ENCODE results near the gene DPRX. TPM values are rescaled to one million over a fixed set of nuclear protein-coding genes. Genes with fewer than 3 reads are reported as not detected.

The DPRX gene
- total and polyA plus RNA-seq, 2 of the 13 experiments (the other 11 are each of a cell fraction or from before 2014, with no cell fraction given), result not detected

DNA sequence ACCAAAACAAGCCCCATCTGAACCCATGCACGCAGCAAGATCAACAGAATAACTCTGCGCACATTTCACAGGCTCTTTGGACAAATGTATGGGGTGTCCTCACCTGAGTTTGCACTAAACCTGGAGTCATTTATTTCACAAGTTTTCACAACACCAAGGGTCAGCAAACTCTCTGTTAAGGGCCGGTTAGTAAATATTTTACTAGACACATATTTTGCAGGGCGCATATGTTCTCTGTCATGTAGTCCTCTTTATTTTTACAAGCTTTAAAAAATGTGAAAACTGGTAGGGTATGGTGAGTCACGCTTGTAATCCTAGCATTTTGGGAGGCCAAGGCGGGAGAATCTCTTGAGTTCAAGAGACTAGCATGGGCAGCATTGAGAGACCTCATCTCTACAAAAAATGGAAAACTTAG is 45.5 kb upstream of the DPRX start (continued):
- TF ChIP-seq, protein P1, sequence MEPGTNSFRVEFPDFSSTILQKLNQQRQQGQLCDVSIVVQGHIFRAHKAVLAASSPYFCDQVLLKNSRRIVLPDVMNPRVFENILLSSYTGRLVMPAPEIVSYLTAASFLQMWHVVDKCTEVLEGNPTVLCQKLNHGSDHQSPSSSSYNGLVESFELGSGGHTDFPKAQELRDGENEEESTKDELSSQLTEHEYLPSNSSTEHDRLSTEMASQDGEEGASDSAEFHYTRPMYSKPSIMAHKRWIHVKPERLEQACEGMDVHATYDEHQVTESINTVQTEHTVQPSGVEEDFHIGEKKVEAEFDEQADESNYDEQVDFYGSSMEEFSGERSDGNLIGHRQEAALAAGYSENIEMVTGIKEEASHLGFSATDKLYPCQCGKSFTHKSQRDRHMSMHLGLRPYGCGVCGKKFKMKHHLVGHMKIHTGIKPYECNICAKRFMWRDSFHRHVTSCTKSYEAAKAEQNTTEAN (CRISPR knock-in tag; conservative IDR thresholded peaks at IDR 0.05), result peak; percentile 95
- TF ChIP-seq ZBTB7A (CRISPR knock-in tag; IDR thresholded peaks at IDR 0.05) (no peak), SMAD3 (CRISPR knock-in tag; IDR thresholded peaks at IDR 0.05) (peak; percentile 35; the same call in 1 of the 2 replicates), CEBPB (IDR thresholded peaks at IDR 0.05; ENCODE audit: borderline replicate concordance, low read depth, low read length) (peak; percentile 53; the same call in 1 of the 2 replicates), ZNF234 (CRISPR knock-in tag; conservative IDR thresholded peaks at IDR 0.05) (no peak)
- TF ChIP-seq, protein P2, sequence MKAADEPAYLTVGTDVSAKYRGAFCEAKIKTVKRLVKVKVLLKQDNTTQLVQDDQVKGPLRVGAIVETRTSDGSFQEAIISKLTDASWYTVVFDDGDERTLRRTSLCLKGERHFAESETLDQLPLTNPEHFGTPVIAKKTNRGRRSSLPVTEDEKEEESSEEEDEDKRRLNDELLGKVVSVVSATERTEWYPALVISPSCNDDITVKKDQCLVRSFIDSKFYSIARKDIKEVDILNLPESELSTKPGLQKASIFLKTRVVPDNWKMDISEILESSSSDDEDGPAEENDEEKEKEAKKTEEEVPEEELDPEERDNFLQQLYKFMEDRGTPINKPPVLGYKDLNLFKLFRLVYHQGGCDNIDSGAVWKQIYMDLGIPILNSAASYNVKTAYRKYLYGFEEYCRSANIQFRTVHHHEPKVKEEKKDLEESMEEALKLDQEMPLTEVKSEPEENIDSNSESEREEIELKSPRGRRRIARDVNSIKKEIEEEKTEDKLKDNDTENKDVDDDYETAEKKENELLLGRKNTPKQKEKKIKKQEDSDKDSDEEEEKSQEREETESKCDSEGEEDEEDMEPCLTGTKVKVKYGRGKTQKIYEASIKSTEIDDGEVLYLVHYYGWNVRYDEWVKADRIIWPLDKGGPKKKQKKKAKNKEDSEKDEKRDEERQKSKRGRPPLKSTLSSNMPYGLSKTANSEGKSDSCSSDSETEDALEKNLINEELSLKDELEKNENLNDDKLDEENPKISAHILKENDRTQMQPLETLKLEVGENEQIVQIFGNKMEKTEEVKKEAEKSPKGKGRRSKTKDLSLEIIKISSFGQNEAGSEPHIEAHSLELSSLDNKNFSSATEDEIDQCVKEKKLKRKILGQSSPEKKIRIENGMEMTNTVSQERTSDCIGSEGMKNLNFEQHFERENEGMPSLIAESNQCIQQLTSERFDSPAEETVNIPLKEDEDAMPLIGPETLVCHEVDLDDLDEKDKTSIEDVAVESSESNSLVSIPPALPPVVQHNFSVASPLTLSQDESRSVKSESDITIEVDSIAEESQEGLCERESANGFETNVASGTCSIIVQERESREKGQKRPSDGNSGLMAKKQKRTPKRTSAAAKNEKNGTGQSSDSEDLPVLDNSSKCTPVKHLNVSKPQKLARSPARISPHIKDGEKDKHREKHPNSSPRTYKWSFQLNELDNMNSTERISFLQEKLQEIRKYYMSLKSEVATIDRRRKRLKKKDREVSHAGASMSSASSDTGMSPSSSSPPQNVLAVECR (CRISPR knock-in tag; IDR thresholded peaks at IDR 0.05; ENCODE audit: borderline replicate concordance), result no peak
- TF ChIP-seq, protein P3, sequence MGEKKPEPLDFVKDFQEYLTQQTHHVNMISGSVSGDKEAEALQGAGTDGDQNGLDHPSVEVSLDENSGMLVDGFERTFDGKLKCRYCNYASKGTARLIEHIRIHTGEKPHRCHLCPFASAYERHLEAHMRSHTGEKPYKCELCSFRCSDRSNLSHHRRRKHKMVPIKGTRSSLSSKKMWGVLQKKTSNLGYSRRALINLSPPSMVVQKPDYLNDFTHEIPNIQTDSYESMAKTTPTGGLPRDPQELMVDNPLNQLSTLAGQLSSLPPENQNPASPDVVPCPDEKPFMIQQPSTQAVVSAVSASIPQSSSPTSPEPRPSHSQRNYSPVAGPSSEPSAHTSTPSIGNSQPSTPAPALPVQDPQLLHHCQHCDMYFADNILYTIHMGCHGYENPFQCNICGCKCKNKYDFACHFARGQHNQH (CRISPR knock-in tag; IDR thresholded peaks at IDR 0.05), result peak; percentile 56; the same call in 1 of the 2 replicates
- TF ChIP-seq, protein P4, sequence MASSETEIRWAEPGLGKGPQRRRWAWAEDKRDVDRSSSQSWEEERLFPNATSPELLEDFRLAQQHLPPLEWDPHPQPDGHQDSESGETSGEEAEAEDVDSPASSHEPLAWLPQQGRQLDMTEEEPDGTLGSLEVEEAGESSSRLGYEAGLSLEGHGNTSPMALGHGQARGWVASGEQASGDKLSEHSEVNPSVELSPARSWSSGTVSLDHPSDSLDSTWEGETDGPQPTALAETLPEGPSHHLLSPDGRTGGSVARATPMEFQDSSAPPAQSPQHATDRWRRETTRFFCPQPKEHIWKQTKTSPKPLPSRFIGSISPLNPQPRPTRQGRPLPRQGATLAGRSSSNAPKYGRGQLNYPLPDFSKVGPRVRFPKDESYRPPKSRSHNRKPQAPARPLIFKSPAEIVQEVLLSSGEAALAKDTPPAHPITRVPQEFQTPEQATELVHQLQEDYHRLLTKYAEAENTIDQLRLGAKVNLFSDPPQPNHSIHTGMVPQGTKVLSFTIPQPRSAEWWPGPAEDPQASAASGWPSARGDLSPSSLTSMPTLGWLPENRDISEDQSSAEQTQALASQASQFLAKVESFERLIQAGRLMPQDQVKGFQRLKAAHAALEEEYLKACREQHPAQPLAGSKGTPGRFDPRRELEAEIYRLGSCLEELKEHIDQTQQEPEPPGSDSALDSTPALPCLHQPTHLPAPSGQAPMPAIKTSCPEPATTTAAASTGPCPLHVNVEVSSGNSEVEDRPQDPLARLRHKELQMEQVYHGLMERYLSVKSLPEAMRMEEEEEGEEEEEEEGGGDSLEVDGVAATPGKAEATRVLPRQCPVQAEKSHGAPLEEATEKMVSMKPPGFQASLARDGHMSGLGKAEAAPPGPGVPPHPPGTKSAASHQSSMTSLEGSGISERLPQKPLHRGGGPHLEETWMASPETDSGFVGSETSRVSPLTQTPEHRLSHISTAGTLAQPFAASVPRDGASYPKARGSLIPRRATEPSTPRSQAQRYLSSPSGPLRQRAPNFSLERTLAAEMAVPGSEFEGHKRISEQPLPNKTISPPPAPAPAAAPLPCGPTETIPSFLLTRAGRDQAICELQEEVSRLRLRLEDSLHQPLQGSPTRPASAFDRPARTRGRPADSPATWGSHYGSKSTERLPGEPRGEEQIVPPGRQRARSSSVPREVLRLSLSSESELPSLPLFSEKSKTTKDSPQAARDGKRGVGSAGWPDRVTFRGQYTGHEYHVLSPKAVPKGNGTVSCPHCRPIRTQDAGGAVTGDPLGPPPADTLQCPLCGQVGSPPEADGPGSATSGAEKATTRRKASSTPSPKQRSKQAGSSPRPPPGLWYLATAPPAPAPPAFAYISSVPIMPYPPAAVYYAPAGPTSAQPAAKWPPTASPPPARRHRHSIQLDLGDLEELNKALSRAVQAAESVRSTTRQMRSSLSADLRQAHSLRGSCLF (CRISPR knock-in tag; IDR thresholded peaks at IDR 0.05; ENCODE audit: borderline replicate concordance), result no peak
- TF ChIP-seq, protein P5, sequence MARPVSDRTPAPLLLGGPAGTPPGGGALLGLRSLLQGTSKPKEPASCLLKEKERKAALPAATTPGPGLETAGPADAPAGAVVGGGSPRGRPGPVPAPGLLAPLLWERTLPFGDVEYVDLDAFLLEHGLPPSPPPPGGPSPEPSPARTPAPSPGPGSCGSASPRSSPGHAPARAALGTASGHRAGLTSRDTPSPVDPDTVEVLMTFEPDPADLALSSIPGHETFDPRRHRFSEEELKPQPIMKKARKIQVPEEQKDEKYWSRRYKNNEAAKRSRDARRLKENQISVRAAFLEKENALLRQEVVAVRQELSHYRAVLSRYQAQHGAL (CRISPR knock-in tag; IDR thresholded peaks at IDR 0.05; ENCODE audit: not compliant biosample characterization), result no peak
- TF ChIP-seq, protein P6, sequence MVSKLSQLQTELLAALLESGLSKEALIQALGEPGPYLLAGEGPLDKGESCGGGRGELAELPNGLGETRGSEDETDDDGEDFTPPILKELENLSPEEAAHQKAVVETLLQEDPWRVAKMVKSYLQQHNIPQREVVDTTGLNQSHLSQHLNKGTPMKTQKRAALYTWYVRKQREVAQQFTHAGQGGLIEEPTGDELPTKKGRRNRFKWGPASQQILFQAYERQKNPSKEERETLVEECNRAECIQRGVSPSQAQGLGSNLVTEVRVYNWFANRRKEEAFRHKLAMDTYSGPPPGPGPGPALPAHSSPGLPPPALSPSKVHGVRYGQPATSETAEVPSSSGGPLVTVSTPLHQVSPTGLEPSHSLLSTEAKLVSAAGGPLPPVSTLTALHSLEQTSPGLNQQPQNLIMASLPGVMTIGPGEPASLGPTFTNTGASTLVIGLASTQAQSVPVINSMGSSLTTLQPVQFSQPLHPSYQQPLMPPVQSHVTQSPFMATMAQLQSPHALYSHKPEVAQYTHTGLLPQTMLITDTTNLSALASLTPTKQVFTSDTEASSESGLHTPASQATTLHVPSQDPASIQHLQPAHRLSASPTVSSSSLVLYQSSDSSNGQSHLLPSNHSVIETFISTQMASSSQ (IDR thresholded peaks at IDR 0.05; ENCODE audit: low read depth), result peak; percentile 81
- TF ChIP-seq, protein P6 (CRISPR knock-in tag; IDR thresholded peaks at IDR 0.05; ENCODE audit: borderline replicate concordance), result peak; percentile 35; the same call in 1 of the 2 replicates
